ENCODE data around the gene RASGRF2.

The RASGRF2 gene

DNA sequence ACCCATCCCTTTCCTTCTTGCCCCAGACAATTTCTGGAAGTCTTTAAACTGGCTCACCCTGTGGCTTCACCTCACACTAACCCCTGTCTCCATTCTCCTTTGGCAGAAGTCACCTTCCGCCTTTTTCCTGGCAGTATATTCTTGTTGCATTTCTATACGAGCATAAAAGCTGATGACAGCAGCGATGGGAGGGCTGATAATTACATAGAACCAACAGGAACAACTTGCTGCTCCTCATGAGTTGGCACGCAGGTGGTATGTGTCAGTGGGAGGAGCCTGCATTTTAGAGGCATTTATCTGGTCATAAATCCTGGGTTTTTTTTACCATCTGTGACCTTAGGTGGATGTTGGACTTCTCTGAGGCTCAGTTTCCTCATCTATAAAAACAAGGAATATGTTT is 211.6 kb downstream of the RASGRF2 start:
- no peak for DNase-seq (ENCODE audit: low read depth in 2 of 2)

DNA sequence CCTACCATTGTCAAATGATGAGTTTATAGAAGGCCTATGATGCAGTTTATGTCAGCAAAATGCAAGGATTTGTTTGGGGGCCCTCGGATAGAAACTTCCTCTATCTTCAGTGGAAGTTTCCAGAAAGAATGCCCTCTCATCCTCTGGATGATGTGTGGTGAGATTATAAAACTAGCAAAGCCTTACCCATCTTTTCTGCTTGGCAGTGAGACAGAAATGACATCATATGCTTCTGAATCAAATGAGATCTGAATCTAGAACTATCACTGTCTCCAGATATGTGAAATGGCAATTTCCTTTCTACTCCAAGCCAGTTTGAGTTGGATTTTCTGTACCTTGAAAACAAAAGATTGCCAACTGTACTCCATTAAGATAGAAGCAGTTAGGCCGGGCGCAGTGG is 212.5 kb downstream of the RASGRF2 start:
- DNase-seq (ENCODE audit: low read depth in 2 of 2): no peak

DNA sequence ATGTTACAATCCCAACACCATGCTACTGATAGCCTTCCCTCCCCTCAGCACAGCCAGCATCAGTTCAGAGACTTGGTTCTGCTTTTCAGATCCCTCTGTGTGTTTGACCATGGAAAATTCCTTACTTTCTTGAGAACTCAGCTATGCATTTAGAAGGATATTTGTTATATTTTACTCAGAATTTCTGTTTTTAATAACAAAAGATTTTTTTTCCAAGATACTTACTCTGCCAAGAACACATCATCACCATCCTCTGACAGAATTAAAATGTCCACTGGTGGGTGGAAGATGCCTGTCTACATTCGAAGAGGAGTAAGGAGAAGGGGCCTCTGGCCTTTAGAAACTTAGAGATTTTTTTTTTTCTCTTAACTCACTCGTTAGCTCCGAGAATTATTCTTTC is 216.9 kb downstream of the RASGRF2 start:
- DNase-seq (ENCODE audit: low read depth in 2 of 2): no peak

DNA sequence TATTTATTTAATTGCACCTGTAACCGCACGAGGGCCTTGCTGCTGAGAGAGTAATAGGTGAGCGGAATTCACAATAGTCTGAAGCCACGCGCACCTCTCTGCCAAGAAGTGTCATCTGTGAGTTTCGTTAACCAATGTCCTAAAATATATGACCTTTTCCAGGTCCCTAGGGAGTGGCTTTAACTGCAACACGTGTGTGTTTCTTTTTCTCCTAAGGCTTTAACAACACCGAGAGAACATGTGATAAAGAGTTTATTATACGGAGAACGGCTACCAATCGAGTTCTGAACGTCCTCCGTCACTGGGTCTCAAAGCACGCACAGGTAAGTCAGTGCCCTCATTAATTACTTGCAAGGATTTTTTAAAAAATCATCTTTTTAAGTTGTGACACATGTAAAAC is 219.8 kb downstream of the RASGRF2 start:
- no peak for DNase-seq (ENCODE audit: low read depth in 2 of 2)

DNA sequence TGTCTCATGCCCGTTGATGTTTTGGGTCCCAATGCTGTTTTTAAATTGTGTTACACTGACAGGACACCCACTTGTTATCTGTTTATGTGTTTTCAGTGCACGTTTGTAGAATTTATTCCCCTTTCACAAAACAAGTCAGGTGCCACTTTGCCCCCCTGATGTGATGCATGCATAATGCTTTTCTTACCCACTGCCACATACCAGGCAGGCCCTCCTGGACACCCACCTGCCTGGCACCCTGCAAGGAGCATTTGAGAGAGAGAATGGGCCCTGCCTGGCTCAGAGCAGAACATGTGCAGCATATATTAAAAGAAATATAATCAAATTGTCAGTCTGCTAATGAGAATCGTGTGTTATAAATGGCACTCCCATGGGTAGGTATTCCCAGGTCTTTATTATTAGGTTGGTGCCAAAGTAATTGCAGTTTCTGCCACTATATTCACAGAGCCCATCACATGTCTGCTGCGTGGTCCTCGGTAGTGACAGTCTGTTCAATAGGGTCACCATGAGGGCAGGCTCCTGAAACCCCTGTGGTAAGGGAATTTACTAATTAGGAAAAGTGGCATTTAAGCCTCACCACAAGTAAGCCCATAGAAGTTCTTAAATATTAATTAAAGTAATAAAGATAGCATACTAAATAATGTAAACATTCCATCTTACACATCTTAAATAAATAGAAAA is 220.8 kb downstream of the RASGRF2 start:
- no peak for DNase-seq (ENCODE audit: low read depth in 2 of 2)

DNA sequence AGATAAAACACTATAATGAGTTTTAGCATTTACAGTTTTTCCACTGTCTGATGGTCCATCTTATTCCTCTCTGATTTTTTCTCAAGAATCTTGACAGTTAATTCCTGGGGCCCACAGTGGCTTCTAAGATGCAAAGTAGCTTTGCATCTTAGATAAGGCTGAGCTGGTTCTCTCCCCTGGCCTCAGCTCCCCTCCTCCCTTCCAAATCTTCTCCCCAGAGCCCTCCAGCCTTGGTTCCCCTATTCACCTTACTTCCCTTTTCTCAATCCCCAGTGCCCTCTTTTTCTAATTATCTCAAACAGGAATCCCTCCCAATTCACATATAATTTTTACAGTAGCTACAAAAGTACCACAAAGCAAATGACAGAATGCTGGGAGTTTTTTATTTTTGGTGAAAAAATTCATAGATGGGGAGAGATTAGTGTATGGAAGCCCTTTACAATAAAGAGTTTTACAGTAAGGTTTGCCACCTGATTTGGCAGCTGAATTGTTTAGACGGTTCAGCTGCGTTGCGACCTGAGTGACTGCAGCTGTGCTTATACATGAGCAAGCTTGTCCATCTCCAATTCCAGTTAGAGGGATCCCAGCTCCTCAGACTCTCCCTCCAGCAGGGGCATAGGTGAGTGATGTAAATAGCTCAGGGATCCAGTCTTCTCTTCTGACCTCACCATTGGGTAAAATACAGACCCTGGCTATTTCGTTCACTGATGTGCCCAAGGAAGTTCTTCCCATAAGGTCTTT is 221.6 kb downstream of the RASGRF2 start:
- DNase-seq (ENCODE audit: low read depth in 2 of 2): no peak

DNA sequence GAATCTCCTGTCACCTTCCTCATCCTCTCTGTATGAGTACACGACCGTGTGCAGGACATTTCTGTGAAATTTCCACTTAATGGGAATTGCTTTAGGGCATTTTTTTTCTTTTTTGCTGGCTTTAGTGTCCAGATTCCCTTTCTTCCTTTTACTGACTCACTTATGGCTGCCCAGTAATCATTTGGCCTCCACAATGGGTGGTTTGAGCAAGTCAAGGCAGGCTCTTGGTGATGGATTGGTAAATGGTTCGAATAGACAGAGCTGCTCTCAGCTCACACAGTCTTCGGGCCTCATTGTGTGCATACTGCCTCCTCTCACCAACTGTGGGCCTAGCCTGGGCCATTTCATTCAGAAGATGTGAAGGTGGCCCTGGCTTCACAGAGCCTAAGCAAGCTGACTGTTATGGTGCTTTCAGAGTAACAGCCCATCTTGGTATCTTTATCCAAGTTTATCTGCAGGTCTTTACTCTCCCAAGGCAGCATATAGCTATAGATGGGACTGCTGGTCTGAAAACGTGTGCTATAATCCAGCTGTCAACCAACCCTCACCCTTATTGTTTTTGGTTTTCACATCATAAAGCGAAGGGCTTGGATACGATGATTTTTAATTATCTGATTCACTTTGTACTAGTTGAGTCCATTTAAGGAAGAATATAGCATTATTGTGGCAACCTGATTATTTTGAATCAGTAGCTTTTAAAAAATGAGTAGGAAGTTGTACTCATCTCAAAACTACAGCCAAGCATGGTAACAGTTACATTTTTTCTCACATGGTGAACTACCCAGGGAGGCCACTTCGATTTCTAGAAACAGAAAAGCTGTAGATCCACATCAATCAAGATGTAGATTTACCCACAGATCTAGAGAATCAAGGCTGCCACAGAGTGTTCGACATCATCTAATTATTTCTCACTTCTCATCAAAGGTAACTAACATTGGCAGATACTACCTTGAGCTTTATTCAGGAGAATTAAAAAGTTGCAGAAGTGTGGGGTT is 222.5 kb downstream of the RASGRF2 start:
- DNase-seq (ENCODE audit: low read depth in 2 of 2): no peak

DNA sequence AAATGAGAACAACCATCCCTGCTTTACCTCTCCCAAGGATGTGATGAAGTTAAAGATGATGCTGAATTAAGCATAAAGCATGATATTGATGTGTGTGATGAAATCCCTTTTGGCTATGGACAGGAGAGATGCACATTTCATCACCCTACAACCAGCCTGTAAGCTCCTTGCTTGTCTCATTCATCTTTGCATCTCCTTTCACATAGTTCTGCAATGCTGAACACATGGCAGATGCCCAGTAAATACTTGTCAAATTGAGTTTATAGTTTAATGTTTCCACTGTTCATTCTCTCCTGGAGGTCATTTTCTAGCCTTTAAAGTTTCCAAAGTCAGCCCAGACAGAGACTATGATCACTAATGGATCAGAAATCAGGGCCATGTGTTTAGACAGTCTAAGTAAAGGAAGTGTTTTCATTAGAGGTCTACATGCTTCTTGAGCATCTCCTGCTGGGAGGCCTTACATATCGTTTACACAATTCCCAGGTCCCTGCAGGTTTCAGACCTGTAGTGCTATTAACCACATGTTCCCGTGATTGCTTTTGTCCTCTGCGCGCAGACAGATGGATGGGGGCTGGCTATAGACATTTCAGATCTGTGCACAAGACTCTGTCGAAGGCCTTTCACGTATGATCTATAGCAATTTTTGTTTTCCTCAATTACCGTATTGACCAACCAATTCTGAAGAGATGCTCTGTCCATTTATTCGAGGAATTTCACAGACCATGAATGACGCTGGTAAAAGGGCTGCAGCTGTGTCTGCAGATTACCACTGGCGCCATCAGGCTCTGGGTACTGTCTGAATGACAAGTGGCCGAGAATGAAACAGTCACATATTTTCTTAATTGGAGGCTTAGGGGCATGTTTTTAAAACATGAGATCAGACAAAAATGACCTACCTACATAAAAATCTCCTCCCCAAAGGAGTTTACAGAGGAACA is 223.9 kb downstream of the RASGRF2 start:
- DNase-seq (ENCODE audit: low read depth in 2 of 2): no peak

DNA sequence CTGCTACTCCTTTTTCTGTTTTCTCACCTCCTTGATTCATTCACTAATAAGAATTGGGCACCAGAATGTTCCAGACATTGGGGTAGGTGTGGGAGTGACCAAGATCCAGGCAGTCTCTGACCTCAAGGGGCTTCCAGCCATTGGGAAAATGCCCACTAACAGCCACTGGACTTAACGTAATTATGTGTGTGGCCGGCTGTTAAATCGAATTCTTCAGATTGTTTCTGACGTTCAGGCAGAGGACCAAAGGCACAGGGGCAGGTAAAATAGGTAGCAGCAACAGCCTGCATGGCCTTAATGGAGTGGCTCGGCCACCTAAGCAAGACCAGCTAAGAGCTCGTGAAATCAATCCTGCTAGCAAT is 224.6 kb downstream of the RASGRF2 start:
- no peak for DNase-seq (ENCODE audit: low read depth in 2 of 2)

DNA sequence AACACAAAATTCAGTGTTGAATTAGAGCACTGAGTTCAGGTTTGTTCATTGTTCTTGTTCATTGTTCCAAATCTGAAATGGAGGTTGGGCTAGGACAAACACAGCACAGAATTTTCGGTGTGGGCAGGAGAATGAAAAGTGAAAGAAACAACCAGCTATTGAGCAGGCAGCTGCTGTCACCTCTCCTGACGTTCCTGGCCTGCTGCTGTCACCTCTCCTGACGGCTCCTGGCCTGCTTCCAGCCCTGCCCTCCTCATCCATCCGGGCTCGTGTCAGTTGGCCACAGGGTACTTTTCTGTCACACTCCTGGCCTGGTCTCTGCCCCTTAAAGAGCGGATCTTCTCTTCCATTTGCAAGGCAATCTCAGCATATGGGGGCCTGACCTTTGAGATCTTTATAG is 227.7 kb downstream of the RASGRF2 start:
- DNase-seq (ENCODE audit: low read depth in 2 of 2): no peak

DNA sequence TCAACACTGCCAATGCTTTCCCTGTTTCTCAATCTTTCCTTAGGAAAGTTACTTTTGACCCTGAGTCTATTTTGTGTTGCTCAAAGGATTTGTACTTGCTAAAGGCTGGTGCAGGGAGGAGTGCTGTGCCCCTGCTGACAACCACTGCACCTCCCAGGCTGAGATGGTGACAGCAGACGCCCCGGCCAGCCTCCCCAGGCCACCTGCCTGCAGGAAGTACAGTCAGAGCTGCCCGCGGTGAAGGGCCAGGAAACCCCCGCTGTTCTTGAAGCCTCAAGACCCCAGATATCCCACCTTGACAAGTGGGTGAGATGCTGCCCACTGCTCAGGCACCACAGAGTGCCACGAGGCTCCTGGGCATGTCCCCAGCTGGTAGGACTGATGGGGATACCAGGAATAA is 228.8 kb downstream of the RASGRF2 start:
- no peak for DNase-seq (ENCODE audit: low read depth in 2 of 2)

DNA sequence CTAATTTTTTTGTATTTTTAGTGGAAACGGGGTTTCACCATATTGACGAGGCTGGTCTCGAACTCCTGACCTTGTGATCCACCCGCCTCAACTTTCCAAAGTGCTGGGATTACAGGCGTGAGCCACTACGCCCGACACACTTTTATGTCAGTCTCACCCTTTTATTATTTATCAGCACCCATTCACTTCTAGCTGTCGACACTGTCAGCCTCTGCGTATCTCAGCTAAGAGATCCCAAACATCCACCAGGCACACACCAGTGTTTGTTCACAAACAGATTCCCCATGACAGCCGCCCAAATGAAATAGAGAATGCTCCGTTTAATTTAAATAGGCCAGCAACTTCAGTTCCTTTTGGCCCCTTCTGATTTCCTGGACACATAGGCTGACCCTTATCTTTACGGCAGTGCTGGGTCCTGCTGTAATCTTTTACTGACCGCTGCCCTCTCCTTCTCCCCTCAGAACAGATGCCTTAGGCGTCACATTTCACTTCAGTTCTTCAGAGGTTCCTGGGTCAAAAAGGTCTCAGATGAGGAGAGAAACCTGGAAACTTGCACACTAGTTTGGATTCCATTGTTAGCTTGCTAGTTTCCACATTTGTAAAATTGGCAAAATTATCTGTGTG is 229.8 kb downstream of the RASGRF2 start:
- DNase-seq (ENCODE audit: low read depth in 2 of 2): no peak

DNA sequence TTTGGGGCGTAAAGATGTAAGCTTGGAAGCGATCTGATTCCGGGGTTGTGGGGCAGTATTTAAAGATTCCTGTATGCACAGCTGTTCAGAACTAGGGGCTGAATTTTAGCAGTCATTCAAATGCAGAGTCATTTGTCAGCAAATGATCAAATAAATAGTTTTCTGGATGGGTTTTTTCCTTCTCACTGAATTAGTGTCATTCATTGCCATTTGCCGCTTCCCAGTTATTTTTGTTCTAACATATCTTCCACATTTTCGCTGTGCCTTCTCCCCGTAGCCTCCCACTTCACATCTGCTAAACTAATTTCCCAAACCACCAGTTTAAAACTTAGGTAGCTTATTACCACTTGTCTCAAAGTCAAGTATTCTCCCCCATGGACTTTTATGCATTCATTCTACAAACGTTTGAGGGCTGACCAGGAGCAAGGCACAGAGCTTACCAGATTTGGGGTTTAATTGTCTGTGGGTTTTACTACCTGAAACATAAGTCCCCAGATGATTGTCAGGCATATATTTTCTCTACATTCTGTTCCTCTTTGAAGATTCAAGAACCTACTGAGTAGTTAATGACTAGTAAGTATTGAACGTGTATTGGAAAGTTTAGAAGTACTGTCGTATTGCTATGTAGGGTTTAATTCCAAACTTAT is 231.7 kb downstream of the RASGRF2 start:
- no peak for DNase-seq (ENCODE audit: low read depth in 2 of 2)

DNA sequence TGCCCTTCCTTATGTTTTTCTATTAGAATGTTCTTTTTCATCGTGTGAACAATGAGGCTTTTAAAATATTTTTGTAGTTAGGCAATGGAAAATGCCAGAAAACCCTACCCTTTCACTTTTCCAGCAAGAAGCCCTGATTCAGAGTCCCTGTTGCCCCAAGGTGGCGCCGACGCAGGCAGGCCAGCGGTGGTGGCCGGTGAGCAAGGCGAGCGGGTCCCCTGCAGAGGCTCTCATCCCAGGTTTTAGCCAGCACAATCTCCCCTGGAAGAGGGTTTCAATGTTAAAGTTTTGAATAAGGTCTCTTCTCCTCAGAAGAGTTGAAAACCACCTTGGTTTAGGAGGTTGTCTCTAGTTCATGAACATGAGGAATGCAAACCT is 232.2 kb downstream of the RASGRF2 start:
- no peak for DNase-seq (ENCODE audit: low read depth in 2 of 2)

DNA sequence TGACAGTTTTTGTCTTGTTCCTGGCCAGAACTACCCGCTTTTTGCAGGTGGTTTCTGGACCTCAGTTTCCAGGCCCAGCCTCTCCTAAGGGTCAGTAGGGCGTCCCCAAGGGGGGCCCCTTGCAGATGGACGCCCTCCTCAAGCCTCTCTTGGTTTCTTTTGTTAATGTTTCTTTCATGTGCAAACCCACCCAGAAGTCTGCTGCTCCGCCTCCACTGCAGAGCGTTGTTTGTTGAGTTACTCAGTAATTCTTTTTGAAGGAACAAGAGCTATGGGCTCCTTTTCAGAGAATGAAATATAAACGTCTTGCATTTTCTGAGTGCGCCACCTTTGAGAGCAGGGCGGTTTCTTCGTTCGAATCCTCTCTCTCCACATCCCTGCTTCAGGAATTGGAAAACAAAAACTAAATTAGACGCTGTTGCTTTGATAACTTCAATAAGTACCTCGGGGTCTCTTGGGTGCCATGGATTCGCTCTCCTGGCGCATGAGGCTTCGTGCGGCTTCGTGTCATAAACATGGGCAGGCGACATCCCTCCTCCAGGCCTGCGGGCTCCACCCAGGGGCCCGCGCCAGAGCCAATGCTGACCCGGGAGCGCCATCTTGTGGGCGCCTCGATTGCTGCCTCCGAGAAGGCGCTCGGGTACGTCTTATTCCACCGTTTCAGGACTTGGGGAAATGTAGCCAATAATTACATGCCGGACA is 234.6 kb downstream of the RASGRF2 start:
- DNase-seq (ENCODE audit: low read depth in 2 of 2): peak; percentile 46 to 66

DNA sequence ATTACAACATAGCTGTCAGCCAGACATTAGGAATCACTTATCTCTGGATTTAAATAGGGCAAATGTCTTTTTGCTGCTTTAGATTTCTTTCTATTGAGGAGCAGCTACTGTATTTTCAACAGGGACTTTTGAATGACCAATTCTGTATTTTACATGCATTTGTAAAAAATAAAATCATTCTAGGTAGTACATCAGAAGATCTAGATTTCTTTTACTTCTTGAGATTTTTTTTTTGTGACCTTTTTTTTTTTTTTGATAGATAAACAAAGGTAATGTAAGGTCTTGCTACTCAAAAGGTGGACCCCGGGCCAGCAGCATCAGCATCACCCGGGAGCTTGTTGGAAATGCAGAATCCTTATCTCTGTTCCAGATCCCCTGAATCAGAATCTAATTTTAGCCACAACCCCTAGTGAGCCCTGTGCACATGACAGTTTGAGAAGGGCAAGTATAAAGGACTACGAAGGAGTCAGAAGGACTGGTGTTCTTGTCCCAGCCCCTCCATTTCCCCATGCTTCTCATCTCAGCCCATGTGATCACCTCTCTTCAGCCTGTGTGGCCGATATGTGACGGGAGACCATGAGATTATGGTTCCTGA is 235.3 kb downstream of the RASGRF2 start:
- DNase-seq (ENCODE audit: low read depth in 2 of 2): no peak

DNA sequence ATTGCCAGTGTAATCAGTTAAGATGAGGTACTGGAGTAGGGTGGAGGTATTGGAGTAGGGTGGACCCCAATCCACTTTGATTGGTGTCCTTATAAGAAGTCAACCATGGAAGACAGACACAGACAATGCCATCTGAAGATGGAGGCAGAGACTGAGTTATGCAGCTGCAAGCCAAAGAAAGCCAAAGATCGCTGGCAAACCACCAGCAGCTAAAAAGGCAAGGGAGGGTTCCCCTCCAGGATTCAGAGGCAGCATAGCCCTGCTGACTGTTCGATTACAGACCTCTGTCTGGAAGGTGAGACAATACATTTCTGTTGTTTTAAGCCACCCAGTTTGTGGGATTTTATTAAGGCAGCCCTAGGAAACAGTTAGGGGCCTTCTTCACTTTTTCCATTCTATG is 242.5 kb downstream of the RASGRF2 start:
- no peak for DNase-seq (ENCODE audit: low read depth in 2 of 2)

DNA sequence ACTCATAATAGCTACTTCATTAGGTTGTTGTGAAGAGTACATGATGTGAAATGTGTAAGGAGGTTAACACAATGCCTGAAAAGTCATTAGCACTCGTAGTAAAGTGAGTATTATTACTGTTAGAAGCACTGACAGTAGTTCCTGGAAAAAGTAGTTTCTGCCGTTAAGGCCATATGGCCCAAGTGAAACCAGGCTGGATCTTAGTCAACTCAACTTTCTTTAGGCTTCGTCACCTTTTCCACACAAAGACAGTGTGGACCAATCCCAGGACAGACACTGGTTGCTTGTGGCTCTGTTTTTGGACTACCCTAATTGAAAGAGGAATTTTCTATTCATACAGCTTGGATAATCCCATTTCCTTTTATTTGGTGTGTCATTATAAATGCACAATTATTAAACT is 243.6 kb downstream of the RASGRF2 start:
- no peak for DNase-seq (ENCODE audit: low read depth in 2 of 2)

DNA sequence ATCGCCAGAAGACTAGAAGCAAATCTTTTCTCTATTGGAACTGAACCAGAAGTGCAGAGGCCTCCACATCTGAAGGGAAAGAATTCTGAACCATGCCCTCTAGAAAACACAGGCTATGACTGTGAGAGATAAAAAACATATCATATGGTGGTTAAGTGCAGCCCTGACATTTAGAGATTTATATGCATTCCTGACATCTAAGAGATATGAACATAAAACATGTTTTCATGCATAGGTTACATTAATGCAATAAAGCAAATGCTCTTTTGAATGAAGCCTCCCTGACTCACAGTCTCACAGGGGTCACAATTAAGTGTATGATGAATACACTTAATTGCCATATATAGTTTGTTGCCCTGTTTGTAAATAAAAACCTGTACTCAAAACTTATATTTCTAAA is 244.0 kb downstream of the RASGRF2 start:
- no peak for DNase-seq (ENCODE audit: low read depth in 2 of 2)
